GM15510 (cell line): ENCODE results near the gene UMOD.

ENCODE experiments used
- POLR2A ChIP-seq: IDR thresholded peaks from 3 replicates; pipeline ENCODE4 v1.6.1; 2011; ENCODE audit warnings: borderline replicate concordance; ENCODE audit not compliant: insufficient read length; ENCODE audit errors: extremely low read depth

The UMOD gene

DNA sequence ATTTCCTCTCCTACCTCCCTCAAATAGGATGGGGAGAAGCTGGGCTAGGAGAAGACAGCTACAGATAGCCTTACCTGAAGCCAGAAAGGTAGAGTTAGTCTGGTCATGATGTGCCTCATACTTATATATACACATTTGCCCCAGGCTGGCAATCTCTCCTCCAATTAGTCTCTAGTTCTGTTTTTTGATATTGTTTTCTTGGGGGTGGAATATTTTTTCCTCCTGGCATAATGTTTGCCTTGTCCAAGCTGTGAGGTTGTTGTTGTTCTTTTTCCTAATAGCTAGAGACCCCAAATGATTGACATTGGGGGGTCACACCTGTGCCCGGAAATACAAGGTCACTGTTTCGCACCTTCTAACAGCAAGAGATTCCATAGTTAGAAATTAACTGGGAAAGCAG, at the start of gene UMOD:
Gene UMOD (minus strand): TSS at position 101 of the 400 bp plus-strand sequence. CDS start 1,978 bp downstream, outside the sequence.
- TF ChIP-seq POLR2A, result no peak

DNA sequence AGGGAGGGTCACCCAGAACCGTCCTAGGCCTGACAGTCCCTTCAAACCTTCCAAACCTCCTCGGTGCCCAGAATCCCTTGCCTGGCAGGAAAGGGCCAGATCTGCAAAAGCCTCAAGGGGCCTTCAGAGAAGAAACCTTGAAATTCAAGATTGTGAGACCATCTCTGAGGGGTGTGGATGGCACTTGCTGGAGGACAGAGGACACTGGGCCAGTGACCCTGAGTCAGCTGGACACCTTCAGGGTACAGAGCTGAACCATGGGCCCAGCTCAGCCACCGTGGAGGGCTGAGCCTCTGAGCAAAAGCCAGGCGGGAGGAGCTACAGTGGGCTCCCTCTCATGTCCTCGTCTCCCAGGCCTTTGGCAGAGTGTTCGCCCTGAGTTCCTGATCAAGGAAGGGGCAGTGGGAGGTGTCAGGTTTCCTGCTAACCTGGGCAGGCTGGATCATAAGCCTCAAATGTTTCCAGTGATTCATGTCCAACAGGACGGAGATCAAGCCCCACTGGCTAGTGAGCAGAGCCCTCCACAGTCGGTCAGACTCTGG, 49.0 kb upstream of the UMOD start:
- no peak for TF ChIP-seq POLR2A

DNA sequence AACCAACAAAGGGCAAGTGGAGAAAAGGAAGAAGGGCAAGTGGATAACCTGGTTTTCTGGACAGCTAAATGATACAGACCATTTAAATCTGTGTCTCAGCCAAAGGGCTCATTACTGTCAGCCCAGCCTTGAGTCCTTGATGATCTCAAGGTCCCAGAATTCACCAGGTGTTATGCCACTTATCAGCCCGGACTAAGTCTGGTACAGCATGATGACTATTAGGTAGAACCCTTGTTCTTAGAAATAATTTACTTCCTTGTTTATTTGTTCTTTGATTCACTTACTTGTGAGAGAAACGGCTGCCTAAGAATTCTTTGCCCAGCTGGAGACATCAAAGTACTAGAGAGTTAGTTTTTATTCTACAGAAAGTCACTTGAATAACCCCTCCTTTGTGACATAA, 48.6 kb upstream of the UMOD start:
- TF ChIP-seq POLR2A, result no peak

DNA sequence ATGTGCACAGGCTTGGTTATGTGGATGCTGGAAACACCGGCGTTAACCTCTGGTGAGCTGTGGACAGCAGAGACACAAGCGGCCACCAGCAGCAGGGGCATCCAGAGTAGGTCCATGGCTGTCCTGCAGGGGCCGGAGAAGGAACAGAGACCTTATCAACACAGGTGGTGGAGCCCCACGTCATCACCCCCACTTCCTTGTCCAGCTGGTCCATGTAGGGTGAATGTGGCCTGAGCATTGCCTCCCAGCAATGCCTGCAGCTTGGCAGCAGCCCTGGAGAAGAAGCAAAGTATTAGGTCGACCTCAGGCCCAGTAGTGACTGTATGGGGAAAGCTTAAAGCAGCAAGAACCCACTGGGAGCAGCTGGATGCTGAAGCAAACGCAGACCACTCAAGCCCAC, 46.7 kb upstream of the UMOD start:
- no peak for TF ChIP-seq POLR2A

DNA sequence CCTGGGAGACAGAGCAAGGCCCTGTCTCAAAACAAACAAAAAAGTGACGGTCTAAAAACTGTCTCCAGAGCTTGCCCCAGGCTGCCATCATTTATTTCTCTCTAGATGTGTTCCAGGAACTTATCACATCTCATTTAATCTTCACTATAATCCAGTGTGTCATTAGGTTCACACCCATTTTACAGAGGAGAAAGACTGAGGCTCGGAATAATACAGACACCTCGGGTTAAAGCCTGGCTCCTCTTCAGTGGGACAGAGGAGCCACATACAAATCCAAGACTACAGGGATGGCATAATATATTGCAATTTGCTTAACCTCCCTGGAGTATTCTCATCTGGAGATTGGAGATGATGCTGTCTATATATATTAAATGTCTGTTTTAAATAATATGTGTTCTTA, 46.1 kb upstream of the UMOD start:
- TF ChIP-seq POLR2A, result no peak

DNA sequence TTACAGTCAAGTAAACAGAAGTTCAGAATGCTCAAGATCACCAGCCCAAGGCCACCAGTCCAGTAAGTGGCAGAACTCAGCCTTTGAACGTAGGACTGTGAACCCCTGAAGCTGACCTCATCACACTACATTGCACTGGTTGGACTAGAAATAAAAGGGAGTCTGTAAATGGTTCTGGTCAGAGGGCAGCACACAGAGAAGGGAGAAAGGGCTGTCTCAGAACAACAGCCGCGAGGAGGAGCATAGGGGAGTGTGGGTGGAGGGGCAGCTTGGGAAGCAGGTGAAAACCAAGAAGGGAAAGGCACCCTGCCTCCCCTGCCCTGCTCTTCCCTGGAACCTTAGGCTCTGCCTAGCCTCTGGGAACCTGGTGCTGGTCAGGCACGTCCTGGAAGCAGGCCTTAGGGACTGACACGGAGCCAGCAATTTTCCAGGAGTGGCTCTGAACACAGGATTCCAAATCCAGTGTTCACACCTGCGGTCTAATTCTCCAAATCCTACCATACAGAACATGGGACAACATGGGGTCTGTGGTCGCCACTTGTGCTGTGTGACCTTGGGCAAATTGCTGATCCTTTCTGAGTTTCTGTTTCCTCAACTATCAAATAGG, 45.1 kb upstream of the UMOD start:
- TF ChIP-seq POLR2A, result no peak

DNA sequence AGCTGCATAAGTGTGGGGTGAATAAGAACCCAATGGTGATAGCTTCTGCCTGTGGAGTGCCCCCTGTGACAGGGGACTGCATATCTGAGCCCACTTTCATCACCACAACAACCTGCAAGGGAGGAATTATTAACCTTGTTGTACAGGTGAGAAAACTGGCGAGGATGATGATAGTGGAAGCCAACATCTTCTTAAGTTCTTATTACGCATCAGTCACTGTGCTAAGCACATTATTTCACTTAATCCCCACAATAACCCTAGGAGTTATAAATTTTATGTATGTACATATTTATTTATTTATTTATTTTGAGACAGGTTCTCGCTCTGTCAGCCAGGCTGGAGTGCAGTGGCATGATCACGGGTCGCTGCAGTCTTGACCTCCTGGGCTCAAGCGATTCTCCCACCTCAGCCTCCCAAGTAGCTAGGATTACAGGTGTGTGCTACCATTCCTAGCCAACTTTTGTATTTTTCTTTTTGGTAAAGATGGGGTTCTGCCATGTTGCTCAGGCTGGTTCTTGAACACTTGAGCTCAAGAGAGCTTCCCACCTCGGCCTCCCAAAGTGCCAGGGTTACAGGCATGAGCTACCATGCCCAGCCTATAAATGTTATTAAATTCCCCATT, 44.4 kb upstream of the UMOD start:
- no peak for TF ChIP-seq POLR2A

DNA sequence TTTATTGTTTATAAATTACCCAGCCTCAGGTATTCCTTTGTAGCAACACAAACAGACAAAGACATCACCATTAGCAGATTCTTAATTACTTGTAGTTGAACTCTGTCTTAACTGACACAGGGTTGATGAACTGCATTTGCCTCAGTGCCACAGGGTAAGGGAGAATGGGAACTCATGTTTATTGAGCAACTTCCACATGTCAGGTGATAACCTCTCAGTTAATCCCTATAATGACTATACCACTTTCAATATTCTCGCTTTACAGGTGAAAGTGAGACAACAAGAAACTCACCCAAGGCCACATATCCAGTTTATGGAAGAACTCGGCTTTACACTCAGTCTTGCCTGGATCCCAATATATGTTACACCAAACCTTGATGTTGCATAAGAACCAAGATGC, 43.4 kb upstream of the UMOD start:
- no peak for TF ChIP-seq POLR2A

DNA sequence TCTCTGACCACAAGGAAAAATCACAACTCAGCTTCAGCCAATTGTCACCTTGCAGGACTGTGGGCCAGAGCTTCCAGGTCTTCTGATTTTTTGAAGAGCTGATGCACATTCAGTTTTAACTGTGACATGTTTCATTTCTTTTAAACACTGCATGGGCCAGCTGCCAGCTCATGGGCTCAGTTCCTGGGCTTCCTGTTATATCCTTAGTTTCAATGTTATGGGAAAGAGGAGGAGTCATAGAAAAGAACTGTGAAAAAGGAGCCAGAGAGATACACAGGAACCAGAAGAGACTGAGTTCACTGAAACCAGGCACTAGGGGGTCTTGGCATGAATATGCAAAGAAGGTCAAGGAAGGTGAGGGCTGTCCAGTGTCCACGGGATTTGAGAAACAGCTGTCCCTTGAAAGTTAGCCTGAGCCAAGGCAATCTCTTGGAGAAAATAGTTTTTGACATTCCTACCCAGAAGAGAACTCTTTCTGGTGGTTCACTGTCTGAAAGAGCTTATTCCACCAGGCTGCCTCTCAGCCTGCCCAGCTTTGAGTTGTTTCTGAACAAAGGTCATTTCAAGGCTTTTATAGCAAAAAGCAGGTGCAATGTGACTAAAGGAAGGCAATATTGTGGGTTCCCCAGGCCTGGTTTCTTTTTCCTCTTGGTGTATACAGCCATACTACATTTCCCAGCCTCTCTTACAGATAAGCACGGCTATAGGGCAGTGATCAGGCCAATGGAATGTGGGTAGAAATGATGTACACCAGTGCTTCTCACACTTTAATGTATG, 41.5 kb upstream of the UMOD start:
- no peak for TF ChIP-seq POLR2A

DNA sequence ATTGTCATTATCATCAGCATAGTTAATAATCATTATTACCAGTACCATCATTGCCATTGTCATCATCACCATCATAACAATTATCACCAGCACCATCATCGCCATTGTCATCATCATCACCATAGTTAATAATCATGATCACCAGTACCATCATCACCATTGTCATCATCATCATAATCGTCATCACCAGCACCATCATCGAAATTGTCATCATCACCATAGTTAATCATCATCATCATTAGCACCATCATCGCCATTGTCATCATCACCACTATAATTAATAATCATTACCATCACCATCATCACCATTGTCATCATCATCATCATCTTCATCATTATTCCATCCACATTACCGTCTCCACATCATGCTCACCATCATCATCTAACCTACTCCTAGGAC, 38.5 kb upstream of the UMOD start:
- no peak for TF ChIP-seq POLR2A

DNA sequence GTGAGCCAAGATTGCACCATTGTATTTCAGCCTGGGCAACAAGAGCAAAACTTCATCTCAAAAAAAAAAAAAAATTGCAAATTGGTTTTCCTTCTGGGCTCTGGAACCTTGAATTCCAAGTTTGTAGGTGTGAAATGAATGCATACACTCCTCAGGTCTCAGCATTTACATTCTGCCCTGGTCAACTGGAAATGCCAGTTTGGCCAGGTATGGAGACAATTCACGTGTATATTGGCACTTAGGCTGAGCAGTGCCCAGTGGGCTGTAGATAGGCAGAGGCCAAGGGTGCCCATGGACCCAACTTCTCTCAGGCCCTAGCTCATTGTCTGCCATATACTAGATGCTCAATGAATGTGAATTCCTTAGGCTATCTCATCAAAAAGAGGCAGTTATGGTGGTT, 36.3 kb upstream of the UMOD start:
- TF ChIP-seq POLR2A, result no peak

DNA sequence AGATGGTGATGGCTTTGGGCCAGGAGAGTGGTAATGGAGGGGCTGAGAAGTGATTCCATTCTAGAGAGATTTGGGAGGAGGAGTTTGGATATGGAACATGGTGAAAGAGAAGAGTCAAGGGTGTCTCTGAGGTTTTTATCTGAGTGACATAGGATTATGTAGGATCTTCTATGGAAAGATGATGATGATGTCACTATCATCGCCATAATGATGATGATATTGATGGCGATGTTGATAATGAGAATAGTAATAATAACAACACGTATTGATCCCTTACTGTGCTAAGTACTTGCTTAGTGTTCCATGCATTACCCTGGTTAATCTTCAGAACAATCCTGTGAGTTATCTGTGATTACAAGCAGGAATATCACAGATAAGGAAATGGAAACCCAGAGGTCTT, 35.5 kb upstream of the UMOD start:
- no peak for TF ChIP-seq POLR2A

DNA sequence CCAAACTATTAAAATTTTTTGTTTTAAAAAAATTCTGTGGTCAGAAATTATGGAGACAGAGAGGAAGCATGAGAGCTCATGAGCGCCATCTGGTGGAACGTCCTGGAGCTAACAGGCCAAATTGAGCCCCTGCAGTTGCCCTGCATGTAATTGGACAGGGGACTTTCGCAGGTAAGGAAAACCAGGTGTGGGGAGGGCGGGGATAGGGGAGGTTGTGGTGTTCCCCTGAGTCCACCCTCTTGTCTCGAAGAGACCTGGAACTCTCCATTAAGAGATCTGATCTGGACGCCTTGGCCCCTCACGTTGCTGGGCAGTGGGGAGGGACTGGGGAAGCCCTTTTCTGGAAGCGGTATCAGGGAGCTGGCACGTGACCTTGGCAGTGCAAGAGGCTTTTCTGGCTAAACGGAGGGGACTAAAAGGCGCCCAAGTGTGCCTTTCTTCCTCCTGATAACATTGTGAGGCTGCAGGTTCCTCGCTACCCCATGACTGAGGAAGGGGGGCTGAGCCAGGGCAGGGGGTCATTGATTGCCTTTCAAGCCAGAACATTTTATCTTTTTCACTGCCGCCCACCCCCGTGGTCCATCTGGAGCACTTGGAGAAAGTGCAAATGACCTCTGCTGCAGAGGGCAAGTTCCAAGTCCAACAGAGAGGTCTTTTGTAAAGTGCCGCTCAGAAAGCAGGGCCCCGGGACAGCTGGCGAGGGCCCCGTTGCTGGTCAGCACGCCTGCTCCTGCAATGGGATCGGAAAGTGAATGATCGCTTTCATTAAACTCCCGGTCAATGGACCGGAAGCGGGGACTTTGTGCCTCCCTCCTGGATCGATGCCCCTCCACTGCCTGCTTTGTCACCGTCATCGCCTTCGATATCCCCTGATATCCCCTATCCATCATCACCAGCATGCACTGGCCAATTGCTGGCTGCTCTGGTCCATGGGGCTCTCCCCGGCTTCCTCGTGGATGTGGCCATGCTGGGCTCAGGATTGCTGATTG, 33.6 kb upstream of the UMOD start:
- no peak for TF ChIP-seq POLR2A
